GM12891 (cell line): Measurements from ENCODE around the gene USP22.

ENCODE experiments used
- PAX5 ChIP-seq: IDR thresholded peaks from 2 replicates; pipeline ENCODE4 v1.6.1; 2011; ENCODE audit warnings: low read length, moderate library complexity, mild to moderate bottlenecking; ENCODE audit not compliant: insufficient read depth, severe bottlenecking
- POLR2A ChIP-seq: IDR thresholded peaks from 2 replicates; pipeline ENCODE4 v1.6.1; 2011; ENCODE audit warnings: low read depth, low read length, control low read depth
- POLR2AphosphoS5 ChIP-seq: IDR thresholded peaks from 2 replicates; pipeline ENCODE4 v1.6.1; 2011; ENCODE audit warnings: low read depth, low read length, control low read depth
- TAF1 ChIP-seq: IDR thresholded peaks from 2 replicates; pipeline ENCODE4 v1.6.1; 2011; ENCODE audit warnings: low read depth, low read length, control low read depth

- TF ChIP-seq POLR2AphosphoS5 (no peak), POLR2A (no peak), TAF1 (no peak), PAX5 (no peak)
Measured at GRCh38 chr17:20960871-20961270, 81.9 kb downstream of the USP22 start.
